CD4-positive, alpha-beta T cell treated with Interleukin-4 for 4 hours (primary cell): Measurements from ENCODE around the gene DIAPH3.
"Not testable (repeated sequence)": the region's sequence is repeated elsewhere in the genome, so short reads cannot be mapped to it uniquely, and the experiment has no call there.

Source experiments
- DNase-seq: peaks from one replicate; pipeline ENCODE4 v3.0.0-alpha.2; 2020

DIAPH3 gene

GRCh38 chr13:60094385-60095088, 69.2 kb downstream of the DIAPH3 start:
- DNase-seq = no peak

- no peak for DNase-seq
Observed at GRCh38 chr13:60093425-60094019, 70.2 kb downstream of the DIAPH3 start.

GRCh38 chr13:60091573-60091972, 72.2 kb downstream of the DIAPH3 start:
- DNase-seq = no peak

- DNase-seq = no peak
Observed at GRCh38 chr13:60090574-60090973, 73.2 kb downstream of the DIAPH3 start.

GRCh38 chr13:60083780-60084179, 79.9 kb downstream of the DIAPH3 start:
- not testable (repeated sequence) for DNase-seq

GRCh38 chr13:60080850-60081249, 82.9 kb downstream of the DIAPH3 start:
- DNase-seq = no peak

GRCh38 chr13:60078226-60078625, 85.5 kb downstream of the DIAPH3 start:
- DNase-seq = no peak

- DNase-seq = no peak
Observed at GRCh38 chr13:60075850-60076249, 87.9 kb downstream of the DIAPH3 start.

GRCh38 chr13:60074397-60074796, 89.3 kb downstream of the DIAPH3 start:
- no peak for DNase-seq

GRCh38 chr13:60066226-60066625, 97.5 kb downstream of the DIAPH3 start:
- DNase-seq = no peak

- no peak for DNase-seq
Observed at GRCh38 chr13:60062502-60062901, 101.2 kb downstream of the DIAPH3 start.

- DNase-seq = no peak
Observed at GRCh38 chr13:60061737-60062136, 102.0 kb downstream of the DIAPH3 start.

- DNase-seq = no peak
Observed at GRCh38 chr13:60051754-60052285, 111.9 kb downstream of the DIAPH3 start.

- not testable (repeated sequence) for DNase-seq
Observed at GRCh38 chr13:60048353-60048752, 115.4 kb downstream of the DIAPH3 start.

GRCh38 chr13:60047918-60048317, 115.8 kb downstream of the DIAPH3 start:
- no peak for DNase-seq

- DNase-seq = no peak
Observed at GRCh38 chr13:60044321-60044720, 119.4 kb downstream of the DIAPH3 start.

GRCh38 chr13:60043262-60043661, 120.5 kb downstream of the DIAPH3 start:
- DNase-seq = no peak

- not testable (repeated sequence) for DNase-seq
Observed at GRCh38 chr13:60040668-60041067, 123.1 kb downstream of the DIAPH3 start.

- DNase-seq = no peak
Observed at GRCh38 chr13:60035874-60036273, 127.9 kb downstream of the DIAPH3 start.

GRCh38 chr13:60032851-60033250, 130.9 kb downstream of the DIAPH3 start:
- DNase-seq = no peak

GRCh38 chr13:60028021-60028420, 135.7 kb downstream of the DIAPH3 start:
- no peak for DNase-seq

GRCh38 chr13:60026286-60026685, 137.4 kb downstream of the DIAPH3 start:
- no peak for DNase-seq

- no peak for DNase-seq
Observed at GRCh38 chr13:60020288-60020687, 143.4 kb downstream of the DIAPH3 start.
